KG1 (cell line): ENCODE results near the gene TICAM2.

Experiments
- DNase-seq: peaks from one replicate; lab custom pipeline; 2025; lab: John Stamatoyannopoulos, UW

The TICAM2 gene

DNA sequence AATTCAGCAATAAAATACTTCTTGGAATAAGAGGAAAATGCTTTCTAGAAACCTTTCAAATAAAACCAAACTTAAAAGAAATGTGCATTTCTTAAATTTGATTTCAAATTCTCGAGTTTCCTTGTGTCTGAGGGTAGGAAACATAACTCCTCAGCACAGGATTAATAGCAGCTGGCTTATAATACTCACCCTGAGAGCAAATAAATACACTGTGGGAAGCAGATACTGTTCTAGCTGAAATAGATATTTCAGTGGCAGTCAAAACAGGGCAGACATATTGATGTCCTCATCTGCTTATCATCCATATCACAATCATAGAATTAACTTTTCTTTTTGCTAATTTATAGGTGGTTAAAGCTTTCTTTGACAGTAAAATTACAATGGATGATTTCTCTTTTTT is 33.6 kb downstream of the TICAM2 start:
- DNase-seq = no peak

DNA sequence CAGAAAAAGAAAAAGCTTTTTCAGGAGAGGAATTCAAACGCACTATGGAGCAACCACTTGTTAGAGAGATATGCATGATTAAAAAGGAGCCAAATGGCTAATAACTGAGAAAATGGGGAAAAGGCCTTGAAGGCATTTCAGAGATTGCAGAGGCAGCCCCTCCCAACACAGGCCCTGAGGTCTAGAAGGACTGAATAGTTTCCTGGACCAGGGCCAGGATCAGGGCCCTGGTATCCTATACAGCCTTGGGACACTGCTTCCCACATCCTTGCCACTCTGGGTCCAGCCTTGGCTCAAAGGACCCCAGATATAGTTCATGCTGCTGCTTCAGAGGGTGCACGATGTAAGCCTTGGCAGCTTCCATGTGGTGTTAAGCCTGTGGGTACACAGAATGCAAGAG is 37.0 kb downstream of the TICAM2 start:
- no peak for DNase-seq

DNA sequence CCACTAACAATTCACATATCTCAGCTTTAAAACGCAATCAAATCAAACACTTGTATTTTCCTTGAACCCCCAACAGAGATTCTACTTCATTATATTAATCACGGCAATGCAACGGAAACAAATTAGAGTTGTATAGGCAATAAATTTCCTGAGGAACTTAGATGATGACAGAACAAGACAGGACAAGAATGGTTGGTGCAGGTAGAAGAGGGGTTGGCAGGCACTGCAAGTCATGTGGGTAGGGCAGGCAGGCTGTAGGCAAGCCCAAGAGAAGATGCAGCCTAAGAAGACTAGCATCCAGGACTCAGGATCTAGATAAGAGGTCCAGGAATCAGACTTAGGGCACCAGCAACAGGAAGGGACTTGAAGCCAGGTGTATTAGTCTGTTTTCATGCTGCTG is 41.1 kb downstream of the TICAM2 start:
- no peak for DNase-seq

DNA sequence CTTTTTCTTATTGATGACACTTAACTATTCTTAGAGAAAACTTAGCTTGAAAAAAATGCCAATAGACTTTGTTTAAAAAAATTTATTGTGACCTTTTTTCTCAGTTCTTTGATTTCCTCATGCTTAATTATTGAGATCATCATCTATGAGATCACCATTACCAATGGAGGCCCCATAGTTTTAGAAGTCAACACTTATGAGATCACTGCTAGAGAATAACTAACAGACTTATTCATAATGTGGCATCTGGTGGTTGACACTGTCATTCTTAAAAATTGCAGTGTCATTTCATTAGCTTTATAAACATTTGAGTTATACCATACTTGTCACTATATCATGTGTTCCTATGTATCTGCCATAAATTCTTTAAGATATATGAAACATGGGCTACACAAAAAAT is 42.8 kb downstream of the TICAM2 start:
- no peak for DNase-seq

DNA sequence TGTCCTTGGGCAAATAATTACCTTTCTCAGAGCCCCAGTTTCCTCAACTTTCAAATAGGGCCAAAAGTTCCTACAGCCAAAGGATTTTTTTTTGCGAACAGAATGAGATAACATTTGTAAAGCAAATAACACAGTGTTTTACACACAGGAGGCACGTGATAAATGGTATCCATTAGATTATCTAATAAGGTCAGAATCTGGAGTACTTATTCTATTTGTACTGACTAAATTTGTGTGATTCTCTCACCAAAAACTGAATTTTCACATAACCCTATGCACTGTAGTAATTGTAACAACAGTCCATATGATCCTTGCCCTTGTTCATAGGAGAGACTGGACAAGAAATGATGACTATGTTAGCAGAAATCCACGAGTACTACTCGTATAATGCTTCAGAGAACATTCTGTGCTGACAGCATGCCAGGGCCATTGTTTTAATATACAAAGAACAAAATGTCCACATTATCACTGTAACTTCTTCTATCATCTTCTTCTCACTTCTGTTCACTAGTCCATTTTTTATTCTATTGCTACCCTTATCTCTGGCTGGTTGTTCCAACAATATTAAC is 43.8 kb downstream of the TICAM2 start:
- DNase-seq = no peak

DNA sequence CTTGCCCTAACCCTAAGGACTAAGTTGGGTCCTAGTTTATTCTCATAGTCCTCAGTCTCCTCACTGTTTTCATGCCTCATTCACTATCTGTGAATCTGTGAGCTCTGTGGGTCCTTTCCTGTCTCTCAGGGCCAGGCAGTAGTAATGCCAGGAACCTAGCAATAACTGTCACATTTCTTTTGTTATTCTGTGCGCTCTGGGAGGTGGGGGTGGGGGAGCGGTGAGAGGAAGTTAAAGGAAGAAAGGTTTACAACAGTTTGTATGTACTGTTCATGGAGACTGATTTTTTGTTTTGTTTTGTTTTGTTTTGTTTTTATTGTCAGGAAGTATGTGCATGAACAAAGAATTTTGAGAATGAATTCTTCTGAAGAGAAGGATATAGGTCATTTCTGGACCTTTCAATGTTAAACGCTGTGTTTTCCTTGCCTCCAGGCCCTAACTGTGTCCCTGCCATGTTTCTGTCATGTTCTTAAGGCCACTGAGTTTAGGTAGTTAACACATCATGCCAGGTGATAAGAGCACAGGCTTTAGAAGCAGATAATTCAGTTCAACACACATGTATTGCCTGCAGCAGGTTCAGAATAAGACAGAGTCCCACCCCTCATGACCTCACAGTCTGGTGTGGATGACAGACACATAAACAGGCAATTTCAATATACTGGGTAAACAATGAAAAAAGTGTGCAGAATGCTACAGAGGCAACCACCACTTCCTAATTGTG is 44.5 kb downstream of the TICAM2 start:
- DNase-seq = no peak

DNA sequence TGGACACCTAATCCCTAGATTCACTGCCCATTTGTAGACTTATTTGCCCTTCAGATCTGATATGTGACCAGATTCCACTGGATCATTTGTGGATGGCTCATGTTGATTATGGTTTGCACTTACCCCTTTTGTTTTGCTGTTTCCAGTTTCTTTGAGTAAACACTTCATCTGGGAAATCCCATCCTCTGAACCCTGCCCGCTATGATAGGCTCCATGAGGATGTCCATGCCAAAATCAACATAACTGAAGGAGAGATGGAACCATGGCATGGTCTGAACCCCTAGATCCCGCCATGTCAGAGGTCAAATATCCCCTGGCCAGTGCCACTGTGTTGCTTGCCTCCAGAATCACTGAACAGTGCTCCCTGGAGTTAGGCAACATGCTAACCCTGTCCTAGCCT is 46.0 kb downstream of the TICAM2 start:
- DNase-seq = no peak

DNA sequence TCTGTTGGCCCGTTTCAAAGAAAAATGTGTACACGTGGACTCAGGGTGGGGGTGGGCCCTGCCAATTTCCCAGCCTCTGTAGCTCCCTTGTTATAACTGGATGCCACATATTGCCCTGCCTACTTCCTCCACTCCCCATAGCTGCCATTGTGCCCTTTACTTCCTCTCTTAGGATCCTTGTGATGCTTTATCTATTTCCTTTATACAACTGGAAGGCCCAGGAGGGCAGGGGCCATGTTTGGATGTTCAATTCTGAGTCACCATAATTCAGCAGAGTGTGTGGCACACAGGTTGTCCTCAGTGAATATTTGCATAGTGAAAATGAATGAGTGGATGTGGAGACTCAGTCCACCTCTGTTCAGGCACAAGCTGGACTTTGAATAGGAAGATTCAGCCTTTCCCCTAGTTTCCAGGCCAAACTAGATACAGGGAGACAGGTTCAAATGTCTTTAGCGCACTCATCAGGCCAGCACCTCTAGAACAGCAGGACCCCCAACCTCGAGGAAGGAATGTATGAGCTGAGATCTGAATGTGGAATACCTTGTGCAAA is 47.1 kb downstream of the TICAM2 start:
- DNase-seq = no peak

DNA sequence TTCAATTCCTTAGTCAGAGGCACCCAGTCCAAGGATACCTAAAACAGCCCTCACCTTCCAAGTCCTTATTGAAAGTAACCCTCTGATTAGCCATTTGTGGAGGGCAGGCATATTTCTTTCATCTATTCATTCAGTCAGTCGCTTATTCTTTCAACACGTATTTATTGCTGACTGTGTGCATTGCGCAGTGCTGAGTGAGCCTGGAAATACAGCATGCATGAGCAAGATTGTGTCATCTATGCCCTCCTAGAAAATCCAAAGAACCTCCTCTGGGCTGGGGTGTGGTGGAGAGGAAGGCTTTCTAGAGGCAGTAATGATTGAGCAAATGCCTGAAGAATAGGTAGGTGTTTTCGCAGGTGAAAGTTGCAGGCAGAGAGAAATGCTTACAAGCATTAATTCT is 49.2 kb downstream of the TICAM2 start:
- DNase-seq = no peak

DNA sequence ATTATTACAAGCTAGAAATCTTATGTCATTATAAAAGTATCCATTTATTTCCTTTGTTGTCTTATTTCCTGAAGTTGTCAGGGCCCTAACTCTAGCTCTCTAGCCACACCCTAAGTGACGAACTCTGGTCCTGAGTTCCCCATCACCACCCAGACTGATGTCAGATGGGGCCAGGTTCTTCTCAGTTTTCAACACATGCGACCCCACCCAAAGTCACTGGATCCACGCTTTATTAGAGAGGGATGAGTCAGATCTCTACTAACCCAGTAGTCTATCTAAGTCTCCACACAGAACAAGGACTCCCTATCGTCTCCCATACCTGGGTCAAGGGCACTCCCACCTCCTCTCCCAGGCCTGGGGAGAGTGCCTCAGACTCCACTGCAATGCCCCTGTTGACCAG is 50.9 kb downstream of the TICAM2 start:
- DNase-seq = no peak

DNA sequence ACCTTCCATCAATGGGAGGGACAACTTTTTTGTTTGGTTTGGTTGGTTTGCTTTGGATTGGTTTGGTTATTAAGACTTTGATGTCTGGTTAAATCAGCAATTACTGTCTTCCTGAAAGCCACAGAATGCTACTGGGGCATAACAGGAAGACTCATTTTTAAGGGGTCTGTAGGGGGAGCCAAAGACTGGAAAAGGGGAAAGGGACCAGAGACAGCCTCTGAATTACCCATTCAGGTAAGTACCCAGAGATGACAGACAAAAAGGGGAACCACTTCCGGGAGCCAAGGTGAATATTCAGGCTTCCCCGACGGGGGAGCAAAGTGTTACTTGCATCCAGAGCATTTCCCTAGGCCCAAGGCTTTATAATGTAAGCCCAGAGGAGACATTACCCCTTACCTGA is 53.1 kb downstream of the TICAM2 start:
- DNase-seq = no peak

DNA sequence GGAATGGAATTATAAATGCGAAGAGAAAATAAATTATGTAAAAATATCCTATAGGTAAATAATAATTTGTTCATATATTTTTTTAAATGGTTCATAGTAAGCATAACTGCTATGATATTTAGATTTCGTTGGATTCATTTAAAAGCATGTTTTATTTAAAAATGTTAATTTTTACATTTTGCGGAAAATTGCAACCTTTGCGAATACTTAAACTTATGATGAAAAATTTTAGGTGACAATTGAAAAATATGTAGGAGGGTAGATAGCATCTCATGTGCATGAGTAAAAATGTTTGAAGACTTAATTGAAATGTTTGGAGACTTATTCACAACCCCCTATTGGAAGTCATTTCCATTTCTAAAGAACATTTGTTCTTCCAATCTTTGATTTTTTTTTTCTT is 53.6 kb downstream of the TICAM2 start:
- no peak for DNase-seq

DNA sequence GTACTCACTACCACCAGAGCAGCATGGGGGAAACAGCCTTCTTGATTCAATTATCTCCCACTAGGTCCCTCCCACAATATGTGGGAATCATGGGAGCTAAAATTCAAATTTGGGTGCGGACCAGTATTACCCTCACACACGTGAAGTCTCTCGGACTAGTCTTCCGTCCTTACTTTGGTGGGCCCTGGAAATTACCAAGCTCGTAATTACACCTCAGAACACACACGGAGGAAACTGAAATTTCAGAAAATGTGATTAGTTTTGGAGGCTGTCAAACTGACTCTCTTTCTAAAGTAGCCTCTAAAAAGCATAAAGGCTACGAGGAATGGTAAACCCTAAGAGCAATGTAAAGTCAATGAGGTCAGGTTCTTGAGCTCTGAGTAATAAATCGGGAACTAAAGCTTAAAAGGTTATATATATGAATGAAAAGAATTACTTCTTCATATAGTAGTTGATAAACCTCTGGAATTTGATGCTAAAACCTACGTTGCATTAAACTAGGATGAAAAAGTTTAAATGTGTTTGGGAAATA is 56.9 kb downstream of the TICAM2 start:
- DNase-seq = no peak

DNA sequence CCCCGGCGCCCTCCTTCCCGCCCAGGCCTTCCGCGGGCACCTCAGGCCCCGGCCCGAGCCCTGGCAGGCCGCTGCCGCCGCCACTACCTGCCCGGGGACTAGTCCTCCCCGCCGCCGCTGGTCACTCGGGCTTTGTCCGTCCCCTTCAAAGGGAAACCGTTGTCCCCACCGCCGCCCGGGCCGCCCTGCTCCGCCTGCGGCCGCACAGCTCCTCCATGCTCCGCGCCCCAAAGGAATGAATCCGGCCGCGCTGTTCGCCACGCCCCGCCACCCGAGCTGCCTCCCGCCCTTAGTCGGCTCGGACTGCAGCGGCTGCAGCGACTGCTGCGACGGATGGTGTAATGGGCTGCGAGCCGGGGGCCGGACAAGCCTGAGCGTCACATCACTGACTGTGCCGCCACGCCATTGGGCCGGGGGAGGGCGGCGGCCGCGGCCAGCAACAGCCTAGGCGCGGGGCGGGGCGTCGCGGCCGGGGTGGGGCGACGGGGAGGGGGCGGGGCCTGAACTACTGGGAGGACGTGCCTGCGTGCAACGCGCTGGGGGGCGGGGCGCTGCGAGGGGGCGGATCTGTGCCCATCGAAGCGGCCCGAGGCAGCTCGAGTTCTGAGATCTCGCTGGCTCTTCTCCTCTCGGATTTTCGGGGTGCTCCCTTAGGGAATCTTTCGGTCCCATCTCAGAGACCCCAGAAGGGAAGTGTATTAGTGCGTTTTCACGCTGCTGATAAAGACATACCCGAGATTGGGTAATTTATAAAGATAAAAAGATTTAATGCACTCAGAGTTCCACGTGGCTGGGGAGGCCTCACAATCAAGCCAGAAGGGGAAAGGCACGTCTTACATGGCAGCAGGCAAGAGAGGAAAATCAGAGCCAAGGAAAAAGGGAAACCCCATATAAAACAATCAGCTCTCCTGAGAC is 57.6 kb downstream of the TICAM2 start, which contains the start of gene FEM1C:
Gene FEM1C (minus strand): TSS at position 340 of the 915 bp plus-strand sequence. CDS start 1,282 bp downstream, outside the sequence.
- DNase-seq = peak; percentile 41

DNA sequence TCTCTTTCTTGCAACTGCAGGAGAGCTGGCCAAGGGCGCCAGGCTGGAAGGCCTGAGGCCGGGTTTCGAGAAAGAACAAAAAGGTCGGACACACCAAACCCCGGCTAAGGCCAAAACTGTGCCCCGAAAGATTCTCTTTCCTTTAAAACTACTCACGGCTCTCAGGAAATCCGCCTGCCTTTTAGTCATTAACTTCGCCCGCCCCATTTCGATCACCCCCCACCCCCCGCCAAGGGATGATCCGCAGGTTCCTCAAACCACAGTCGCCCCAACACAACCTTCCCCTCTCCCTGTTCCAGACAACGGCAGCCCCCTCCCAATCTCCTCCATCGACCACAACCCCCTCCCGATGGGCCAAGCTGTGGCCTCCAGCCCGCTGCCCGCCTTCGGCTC is 58.2 kb downstream of the TICAM2 start:
- no peak for DNase-seq

DNA sequence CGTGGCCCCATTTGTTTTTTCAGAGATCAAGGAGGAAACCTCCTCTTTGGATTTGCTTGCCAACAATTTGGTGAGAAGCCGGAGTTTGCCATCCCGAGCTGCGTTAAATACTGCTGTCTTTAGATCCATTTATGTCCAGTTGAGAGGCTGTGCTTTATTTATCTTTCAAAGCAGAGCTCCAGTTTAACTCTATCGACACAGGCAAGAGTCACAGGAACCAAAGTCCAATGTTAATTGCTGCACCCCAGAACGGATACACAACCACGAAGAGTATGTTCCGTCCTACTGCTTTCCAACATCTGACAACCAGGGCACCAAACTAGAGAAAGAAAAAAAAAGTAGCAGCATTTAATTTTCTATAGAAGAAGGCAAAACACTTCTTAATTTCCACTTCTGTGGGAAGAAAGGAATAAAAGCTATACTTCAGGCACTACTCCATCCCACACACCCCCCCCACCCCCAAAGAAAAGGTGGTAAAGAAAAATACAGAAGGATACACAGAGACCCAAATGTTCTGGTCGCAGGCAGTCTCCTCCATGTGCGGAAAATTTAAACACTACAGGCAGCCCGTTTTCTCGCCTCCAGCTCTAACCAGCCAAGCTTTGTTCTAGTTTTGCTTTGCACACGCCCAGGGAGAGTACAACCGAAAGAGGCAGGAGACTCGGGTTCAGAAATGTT is 58.8 kb downstream of the TICAM2 start:
- DNase-seq = no peak

DNA sequence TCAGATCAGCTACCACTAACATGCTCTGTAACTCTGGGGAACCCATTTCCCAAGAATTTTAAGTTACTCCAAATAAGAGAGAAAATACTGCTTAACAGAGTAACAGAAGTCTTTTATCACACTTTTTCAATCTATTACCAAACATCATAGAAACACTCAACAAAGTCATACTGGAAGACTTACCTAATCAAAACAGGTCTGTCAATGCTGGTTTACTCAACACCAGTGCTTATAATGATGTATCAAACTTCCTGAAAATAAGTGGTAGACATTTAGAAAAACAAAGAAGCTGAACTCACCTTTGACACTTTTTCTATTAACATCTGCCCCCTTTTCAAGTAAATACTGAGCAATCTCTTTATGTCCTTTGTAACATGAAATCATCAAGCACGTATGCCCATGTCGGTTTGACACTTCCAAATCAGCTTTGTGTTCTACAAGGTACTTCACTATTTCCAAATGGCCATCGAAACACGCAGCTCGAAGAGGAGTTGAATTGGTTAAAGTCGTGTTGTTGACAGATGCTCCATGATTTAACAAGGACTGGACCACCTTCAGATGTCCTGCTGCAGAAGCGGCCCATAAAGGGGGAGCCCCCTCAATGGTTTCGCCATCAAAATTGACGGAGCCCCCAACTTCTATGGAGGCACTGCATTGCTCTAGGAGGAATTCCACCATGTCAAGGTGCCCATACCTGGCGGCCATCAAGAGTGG is 59.5 kb downstream of the TICAM2 start:
- no peak for DNase-seq

DNA sequence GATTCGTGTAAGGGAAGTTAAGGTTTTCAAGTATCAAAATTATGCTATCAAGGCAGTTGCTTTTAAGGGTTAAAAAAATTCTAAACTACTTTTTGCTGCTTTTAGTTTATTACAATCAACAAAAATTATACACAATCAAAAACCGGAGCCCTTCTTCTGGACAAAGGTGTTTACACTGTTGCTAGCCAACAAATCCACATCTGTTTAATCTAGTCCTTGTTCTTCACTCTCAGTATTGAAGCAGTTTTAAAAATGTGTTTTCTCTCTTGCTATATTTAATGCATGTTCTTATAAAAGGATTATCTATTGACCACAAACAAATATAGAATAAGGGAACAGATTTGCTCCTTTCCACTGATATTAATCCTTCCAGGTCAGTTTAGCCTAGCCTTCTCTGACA is 60.2 kb downstream of the TICAM2 start:
- no peak for DNase-seq

DNA sequence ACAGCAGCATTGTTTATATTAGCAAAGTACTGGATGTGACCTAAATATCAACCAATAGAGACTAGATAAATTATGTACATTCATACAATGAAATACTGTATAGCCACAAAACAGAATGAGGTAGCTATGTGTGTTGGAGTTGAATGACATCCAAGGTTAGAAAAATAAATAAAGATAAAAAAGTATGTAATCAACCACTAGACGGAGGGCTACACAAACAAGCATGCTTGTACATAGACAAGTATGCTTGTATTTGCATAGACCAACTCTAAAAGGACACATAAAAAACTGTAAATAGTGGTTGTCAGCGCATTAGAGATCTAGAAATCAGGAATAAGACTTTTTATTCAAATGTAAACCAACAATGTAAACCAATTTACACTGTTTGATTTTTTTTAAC is 60.7 kb downstream of the TICAM2 start:
- DNase-seq = no peak

DNA sequence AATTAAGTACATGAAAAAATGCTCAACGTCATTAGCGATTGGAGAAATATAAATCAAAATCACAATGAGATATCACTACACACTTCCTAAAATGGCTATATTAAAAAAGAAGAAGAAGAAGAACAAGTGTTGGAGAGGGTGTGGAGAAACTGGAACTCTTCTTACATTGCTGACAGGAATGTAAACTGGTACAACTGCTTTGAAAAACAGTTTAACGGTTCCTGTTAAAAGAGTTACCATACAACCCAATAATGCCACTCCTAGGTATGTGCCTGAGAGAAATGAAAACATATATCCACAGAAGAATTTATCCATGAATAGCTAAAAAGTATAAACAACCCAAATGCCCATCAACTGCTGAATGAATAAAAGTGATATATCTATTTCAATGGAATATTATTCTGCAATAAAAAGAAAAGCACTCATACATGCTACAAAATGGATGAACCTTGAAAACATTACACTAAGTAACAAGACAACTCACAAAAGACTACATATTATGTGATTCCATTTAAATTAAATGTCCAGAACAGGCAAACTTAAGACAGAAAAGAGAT is 66.7 kb downstream of the TICAM2 start:
- no peak for DNase-seq

DNA sequence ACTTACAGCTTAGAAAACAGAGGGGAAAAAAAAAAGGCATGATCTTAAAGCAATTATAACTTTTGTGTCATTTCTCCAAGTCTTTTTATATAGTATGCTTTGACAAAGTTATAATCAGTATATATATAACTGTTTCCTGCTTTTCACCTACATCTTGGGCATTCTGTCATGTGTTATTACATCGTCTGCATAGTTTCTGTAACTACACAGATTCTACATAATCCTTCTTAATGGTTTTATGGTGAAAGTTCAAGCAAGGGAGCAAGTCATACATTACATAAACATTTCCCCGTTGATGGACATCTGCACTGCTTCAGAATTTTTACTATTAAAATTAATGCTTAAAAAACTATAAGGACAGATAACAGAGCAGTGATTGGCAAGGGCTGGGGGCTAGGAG is 69.8 kb downstream of the TICAM2 start:
- DNase-seq = no peak
